HG03103 (cell line): ENCODE measurements around the gene SIPA1L2.

Source experiments
- ATAC-seq: cut with Tn5 transposase; IDR thresholded peaks from one replicate; pipeline ENCODE4 v1.9.1; 2021; ENCODE audit warnings: low read depth; ENCODE audit not compliant: unreplicated experiment

Gene SIPA1L2

GRCh38 chr1:232594768-232595698 is 34.9 kb downstream of the SIPA1L2 start:
- ATAC-seq, result no peak

DNA sequence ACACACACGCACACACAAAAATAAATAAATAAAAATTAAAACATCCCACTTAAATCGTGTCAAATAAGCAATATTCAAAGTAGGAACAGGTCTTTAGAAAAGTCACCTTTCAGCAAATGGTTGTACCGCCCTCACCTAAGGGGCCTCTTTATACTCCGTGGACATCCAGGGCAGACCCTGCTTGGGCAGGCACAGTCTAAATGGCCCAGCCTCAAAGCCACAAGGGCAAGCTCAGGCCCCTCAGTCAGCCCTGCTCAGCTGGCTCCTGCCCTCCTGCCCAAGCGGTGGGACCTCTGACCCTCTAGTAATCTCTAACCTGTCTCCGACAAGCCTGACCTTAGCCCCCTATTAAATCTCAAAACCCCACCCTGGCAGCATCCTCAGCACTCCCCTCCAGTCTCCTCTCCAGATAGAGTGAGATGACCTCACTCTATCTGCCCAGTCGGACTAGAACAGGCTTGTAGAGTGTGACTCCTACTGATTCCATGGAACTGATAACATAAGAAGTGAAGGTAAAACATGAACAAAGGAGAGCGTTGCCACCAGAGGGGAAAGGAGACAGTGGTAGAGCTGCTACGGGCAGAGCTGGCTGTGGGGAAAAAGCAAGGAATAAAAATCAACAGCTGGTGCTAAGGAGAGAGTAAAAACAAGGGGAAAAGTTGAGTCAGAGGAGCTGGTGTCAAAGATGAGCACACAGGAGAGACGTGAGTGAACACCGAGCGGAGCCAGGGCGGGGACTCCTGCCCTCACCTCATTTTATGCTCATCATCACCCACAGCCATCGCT is 36.0 kb downstream of the SIPA1L2 start:
- ATAC-seq, result no peak

GRCh38 chr1:232591344-232591743 is 38.6 kb downstream of the SIPA1L2 start:
- no peak for ATAC-seq

DNA sequence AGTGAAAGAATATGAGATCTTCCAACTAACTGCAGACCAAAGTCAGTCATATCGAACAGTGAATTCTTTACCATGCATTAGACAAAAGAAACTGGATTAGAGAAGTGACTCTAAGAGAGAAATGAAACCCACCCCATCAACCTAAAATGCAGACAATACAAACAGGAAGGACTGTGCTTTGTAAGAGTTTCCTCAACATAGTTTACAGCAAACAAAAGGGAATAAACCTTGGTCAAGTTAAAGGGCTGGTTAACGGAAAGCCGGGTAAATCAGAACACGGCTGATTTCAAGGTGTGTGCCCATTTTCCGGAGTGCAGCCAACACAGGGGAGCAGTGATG is 39.2 kb downstream of the SIPA1L2 start:
- ATAC-seq, result peak; percentile 67

GRCh38 chr1:232589812-232590743 is 39.9 kb downstream of the SIPA1L2 start:
- ATAC-seq, result no peak

DNA sequence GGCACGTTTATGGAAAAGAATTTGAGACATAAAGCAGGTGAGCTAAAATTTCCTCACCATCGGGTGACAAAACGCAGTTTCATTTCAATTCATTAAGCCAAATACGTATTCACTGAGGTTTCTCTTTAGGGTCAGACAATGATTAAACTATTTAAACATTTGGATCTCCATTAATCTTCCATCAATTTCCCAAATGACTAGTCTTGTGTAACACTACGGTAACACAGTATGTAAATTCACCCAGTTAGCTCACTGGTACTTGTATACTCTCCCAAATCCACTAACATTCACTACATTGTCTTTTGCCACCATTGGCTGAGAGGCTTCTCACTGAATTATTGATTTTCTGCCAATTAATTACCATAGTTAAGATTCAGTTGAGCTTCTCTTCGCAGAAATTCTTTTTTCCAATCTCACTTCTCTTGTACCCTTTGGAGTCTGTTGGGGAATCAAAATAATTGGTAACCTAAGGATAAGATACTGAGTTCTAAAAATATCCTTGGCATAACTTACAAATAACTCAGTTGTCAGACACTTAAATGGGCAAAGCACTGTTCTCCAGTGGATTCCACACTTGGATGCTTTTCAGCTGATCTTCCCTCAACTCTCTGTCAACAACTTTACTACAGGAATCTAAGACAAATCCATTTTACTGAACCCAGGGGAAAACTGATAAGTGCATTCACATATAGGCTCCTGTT is 40.7 kb downstream of the SIPA1L2 start:
- no peak for ATAC-seq

- ATAC-seq, result no peak
Observed at GRCh38 chr1:232587141-232588008, 42.6 kb downstream of the SIPA1L2 start.

DNA sequence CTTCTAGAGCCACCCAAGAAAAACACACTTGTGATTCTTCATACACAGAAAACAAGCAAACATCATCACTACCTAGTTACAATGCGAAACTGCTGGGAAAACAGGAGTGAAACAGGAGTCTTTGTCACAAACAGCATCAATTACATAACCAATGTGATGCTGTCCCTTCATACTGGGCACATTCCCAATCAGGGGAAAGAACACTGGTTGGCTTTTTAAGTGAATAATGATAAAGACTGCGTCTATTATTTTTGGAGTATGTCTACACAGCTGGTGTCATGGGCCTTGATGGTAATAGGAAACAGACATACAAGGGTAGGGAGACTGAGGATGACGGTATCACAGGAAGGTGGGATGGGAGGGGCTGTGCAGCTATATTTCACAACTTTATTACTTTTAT is 43.3 kb downstream of the SIPA1L2 start:
- no peak for ATAC-seq

- no peak for ATAC-seq
Observed at GRCh38 chr1:232585486-232585885, 44.4 kb downstream of the SIPA1L2 start.

GRCh38 chr1:232581932-232582331 is 48.0 kb downstream of the SIPA1L2 start:
- no peak for ATAC-seq
